ENCODE measurements around the gene ILKAP.

Gene ILKAP

DNA sequence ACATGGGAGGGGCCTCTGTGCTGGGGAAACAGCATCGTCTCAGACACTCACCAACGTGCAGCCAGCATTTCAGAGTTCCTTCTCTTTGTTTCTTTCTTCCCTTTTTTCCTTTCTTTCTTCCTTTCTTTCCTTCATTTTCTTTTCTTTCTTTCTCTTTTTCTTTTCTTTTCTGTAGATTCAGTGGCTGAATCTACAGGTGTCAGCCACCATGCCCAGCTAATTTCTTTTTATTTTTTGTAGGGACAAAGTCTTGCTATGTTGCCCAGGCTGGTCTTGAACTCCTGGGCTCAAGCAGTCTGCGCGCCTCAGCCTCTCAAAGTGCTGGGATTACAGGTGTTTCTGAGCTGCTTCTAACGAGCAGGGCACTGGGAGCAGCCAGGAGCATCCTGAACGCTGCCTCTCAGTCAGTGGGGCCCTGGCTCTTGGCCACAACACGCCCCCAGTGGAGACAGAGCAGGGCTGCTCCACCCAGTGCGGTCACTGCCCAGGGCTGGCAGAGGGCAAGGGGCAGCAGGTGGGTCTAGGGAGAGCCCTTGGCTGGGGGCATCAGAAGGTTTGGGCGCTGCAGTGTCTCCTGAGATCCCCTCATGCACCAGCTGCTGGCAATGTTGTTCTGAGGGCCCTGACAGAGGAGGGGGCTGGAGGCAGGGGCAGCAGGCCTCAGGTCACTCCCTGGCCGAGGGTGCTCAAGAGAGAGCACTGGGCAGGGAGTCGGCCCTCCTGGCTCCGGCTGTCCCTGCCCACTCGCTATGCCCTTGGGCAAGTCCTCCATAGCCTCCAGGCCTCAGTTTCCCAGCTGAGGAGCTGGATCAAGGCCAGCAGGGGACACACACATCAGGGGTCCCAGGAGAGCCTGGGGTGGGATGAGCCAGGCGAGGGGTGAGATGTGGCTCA, 69.7 kb downstream of the ILKAP start:
- no peak for DNase-seq

DNA sequence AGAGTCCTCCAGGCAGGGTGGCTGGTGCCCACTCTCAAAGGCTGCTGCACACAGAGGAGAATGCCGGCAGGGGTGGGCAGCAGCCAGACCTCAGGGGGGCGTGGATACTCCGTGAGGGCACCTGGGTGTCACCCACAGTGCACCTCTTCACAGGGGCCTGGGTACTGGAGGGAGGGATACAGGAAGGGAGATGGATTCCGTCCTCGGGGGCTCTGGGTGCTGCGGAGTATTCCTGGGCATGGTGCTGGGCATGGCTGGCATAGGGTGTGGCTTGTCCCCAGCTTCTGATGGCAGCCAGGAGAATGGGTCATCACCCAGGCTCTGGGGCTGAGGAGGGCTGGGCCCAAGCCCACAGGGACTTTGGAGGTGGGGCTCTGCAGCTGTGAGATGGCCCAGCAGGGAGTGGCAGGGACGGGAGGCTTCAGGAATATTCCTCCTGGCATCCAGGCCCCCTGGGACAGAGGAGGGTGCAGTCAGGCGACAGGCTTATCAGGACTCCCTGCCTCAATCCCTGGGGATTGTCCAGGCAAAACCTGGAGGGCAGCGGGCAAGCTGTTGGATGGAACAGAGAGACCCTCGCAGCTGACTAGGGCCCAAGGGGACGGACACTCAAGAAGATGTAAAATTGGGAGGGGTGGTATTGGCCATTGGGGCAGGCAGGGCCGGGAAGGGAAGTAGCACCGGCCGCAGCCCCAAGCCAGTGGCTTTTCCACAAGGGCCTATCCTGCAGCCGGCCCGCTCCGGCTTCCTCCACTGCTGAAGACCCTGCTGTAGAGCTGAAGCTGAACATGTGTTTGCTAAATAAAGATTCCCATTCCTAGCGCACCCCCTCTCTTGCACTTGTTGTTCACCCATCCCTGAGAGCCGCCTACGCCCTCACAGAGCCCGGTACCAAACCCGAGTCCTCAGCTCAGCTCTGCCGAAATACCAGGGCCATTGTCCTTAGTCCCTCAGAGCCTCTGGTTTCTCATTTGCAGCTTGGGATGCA, 70.7 kb downstream of the ILKAP start:
- no peak for DNase-seq

DNA sequence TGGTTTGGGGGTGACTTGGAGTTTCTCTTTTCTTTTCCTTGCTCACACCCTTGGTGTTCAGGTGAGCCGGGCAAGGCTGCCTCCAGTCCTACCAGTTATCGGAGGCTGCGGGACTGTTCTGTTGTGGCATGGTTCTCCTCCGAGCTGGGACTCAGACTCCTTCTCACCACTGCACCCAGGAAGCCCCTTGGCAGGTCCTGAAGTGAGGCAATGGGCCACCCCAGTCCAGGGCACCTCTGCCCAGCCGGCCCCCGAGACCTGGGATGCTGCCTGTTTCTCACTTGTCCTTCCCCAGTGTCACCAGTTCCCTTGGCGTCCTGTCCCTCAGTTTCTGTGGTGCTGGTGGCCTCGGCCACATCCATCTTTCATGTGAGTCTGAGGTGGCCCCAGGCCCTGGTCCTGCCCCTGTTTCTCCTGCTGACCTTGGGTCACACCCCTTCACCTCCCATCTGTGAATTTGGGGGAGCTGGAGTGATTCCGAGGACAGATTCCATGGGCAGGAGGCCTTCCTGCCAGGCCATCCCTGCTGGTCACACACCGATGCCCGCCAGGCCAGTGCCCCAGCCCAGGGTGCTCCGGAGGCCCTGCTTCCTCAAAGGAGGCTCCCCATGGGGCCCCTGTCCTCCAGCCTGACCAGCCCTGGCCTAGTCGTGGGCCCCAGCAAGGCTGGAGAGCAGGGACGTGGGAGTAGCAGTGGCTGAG, 71.6 kb downstream of the ILKAP start:
- DNase-seq, result no peak

DNA sequence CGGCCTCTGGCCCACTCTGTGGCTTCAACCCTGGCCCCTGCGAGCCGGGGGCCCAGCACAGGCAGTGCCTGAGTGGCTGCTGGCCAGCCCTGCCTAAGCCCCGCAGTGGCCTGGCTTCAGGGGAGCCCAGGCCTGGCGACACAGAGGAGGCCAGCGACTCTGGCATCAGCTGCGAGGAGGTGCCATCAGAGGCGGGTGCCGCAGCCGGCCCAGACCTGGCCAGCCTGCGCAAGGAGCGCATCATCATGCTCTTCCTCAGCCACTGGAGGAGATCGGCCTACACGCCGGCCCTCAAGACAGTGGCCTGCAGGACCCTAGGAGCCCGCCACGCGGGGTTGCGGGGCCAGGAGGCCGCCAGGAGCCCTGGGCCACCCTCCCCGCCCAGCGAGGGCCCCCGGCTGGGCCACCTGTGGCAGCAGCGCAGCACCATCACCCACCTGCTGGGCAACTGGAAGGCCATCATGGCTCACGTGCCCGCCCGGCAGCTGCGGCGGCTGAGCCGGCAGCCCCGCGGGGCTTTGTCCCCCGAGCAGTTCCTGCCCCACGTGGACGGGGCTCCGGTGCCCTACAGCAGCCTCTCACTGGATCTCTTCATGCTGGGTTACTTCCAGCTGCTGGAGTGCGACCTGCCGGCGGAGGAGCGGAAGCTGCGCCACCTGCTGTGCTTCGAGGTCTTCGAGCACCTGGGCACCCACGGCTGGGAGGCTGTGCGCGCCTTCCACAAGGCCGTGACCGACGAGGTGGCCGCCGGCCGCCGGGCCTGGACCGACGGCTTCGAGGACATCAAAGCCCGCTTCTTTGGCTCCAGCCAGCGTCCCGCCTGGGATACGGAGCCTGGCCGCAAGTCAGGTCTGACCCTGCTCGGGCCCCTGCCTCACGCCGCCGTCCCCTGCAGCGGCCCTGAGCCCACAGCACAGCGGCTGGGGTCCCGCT, 72.5 kb downstream of the ILKAP start:
- no peak for DNase-seq

DNA sequence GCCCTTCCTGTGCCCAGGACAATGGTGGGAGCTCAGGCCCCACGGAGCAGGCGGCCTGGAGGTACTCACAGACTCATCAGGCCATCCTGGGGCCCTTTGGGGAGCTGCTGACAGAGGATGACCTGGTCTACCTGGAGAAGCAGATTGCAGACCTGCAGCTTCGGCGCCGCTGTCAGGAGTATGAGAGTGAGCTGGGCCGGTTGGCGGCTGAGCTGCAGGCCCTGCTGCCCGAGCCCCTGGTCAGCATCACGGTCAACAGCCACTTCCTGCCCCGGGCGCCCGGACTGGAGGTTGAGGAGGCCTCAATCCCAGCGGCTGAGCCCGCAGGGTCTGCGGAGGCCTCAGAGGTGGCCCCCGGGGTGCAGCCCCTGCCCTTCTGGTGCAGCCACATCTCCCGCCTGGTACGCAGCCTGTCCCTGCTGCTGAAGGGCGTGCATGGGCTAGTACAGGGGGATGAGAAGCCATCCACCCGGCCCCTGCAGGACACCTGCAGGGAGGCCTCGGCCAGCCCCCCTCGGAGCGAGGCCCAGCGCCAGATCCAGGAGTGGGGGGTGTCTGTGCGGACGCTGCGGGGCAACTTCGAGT, 73.3 kb downstream of the ILKAP start:
- no peak for DNase-seq

DNA sequence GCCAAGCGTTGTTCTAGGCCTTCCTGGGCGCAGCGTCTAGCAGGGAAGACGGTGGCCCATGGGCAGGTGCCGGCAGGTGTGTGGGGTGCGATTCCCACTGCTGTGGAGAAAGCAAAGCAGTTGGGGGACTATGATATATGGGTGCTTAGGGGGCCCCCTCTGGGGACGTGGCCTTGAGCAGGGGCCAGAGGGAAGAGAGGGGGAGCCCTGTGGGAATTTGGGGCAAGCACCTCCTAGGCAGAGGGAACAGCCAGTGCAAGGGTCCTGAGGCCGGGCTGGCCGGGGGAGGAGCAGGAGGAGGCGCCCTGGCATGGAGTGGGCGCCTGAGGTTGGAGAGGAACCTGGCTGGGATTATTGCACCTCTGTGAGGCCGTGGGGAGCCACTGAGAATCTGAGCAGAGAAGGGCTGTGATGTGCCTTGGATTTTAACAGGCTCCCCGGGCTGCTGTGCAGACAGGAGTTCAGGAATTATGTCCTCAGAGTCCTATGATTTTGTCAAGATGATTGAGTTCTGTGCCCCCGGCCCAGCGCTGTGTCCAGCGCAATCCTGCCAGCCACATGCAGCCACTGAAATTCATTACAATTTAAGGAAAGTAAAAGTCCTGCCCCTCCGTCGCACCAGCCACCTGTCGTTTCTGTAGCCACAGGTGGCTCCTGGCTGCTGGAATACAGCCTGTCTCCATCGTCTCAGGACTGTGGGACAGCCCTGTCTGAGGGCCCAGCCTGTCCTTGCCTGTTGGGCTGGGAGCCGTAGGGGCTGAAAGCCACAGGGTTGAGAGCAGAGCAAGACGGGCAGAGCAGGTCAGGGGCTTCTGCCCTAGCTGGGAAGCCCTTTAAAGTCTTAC, 74.1 kb downstream of the ILKAP start:
- no peak for DNase-seq

DNA sequence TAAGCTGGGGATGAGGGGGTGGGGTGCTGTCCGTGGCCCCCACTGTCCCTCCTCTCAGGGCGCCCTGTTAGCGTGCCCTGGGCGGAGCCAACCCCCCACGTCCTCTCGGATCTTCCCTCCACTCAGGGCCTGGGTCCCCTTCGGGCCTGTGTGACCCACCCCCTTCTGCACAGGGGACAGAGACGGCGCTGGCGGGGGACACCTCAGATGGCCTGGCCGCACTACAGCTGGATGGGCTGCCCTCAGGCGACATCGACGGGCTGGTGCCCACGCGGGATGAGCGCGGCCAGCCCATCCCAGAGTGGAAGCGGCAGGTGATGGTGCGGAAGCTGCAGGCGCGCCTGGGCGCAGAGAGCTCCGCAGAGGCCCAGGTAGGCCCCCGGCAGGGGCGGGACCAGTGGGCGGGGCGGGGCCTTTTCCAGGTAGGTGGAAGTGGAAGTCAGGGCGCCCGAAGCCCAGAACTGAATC, 74.9 kb downstream of the ILKAP start:
- no peak for DNase-seq

DNA sequence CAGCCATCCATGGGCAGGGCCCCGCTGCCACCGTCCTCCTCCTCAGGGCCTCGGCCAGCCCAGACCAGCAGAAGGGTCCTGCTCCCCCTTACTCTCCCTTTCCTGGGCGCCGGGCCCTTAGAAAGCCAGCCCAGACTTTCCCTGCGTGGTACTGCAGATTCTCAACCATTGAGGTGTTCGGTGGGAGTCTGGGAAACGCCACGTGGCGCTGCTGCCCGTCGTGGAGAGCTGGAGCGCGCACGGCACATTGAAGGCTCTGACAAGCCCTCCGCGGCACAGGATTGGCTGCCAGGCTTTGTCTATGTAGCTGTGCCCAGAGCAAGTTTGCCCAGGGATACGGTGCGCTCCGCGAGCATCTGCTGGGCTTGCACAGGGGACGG, 75.4 kb downstream of the ILKAP start:
- DNase-seq, result no peak

DNA sequence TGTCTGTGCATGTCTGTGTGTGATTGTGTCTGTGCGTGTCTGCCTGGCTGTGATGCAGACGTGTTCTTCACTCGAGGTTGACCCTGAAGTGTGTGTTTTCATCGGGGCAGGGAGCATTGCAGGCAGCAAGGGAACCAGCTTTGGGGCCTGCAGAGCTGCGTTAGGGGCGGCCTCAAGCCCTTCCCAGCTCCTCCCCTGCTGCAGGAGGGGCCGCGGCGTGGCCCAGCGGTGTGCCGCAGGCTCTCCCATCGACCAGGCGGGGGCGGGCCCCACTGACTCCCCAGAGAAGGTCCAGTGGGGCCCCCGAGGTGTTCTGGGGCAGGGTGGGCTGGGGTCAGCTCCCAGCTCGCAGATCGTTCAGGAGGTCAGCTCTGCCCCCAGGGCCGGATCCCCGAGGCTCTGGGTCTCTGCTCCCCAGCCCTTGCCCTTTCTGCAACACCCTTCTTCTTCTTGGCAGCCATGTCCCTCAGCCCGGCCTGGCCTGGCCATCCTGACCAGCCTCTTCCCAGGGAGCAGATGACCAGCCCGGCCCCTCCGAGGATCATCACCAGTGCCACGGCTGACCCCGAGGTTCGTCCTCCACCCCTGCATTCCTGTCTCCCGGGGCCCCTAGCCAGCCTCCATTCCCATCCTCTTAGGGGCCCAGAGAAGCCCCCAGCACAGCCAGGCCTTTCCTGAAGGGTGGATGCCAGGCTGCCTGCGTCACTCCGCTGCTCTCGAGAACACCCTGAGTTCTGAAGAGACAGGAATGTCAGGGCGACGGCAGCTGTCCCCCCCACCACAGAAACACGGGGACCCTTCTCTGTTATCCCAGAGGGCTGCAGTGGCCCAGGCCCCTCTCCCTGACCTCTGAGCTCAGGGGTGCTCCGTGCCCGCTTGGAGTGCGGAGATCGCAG, 76.1 kb downstream of the ILKAP start:
- peak; percentile 62 for DNase-seq

DNA sequence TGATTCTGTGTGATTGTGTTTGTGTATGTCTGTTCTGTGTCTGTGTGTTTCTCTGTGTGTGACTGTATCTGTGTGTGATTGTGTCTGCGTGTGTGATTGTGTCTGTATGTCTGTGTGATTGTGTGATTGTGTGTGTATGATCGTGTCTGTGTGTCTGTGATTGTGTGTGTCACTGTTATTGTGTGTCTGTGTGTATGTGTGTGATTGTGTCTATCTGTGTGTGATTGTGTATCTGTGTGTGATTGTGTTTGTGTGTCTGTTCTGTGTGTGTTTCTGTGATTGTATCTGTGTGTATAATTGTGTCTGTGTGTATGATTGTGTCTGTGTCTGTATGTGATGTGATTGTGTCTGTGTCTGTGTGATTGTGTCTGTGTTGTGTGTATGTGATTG, 76.7 kb downstream of the ILKAP start:
- no peak for DNase-seq

DNA sequence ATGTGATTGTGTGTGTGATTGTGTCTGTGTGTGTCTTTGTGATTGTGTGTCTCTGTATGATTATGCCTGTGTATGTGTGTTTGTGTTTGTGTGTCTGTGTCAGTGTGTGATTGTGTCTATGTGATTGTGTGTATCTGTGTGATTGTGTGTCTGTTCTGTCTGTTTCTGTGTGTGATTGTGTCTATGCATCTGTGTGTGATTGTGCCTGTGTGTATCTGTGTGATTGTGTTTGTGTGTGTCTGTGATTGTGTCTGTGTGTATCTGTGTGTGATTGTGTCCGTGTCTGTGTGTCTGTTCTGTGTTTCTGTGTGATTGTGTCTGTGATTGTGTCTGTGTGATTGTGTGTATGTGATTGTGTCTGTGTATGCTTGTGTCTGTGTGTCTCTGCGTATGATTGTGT, 77.2 kb downstream of the ILKAP start:
- no peak for DNase-seq

DNA sequence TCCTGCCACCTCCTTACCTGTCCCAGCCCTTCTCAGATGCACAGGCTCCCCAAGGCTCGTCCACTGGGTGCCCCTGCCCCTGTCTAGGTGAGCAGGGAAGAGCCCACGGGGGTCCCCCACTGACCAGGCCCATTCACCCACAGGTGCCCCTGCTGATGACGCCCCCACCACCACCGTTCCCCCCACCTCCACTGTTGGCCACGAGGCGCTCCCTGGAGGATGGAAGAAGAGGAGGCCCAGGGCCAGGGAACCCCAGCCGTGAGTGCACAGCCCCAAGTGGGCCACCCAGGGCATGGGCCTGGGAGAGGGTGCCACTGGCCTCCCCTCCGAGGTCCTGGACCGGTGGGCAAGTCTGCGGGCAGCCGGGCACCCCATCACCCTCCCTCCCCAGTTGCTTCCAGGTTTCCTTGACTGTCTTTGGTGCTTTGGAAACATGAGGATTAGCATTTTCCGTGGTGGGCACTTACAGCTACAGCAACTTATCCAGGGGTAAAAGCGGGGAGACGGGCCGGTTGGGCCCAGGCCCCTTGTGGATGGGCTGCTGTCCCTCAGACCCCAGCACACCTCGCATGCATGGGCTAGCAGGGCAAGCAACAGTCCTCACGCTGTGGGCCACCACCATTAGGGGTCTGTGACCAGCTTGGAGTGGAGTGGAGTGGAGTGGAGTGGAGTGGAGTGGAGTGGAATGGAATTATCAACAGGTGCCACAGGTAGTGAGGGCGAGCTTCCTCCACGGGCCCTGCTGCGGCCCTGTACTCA, 78.2 kb downstream of the ILKAP start:
- no peak for DNase-seq

DNA sequence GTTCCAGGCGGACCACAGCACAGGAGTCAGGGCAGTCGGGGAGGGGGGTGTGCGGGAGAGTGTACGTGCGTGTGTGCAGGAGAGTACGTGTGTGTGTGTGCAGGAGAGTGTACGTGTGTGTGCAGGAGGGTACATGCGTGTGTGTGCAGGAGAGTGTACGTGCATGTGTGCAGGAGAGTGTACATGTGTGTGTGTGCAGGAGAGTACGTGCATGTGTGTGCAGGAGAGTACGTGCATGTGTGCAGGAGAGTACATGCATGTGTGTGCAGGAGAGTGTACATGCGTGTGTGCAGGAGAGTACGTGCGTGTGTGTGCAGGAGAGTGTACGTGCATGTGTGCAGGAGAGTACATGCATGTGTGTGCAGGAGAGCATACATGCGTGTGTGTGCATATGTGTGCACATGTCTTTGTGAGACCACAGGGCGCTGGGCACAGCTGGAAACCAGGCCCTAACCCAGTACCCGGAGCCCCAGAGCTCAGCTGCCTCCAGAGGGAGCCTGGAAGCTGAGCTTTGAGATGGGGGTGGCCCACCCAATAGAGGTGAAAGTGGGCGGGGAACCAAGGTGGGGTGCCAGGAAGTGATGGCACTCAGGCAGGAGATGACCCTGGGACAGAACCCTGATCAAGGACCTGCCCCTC, 78.9 kb downstream of the ILKAP start:
- DNase-seq, result no peak

DNA sequence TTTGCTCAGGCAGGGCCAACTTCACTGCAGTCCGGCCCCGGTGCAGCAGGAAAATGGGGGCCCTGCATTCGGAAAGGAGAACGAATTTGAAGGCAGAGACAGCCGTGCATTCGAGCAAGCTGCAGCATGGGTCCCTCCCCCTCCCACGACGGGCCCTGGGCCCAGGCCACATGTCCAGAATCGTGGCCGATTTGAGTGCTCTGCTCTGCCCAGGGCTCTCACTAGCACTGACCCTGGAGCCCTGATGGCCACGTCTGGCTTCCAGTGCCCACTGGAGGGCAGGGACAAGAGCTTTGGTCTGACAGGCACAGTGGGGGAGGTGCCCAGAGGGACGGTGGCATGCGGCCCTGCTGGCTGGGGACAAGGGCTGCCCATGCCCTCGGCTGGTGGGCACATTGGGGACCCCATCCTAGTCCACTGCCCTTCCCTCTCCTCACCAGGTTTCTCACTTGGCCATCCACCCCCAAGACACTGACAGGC, 79.5 kb downstream of the ILKAP start:
- DNase-seq, result no peak

DNA sequence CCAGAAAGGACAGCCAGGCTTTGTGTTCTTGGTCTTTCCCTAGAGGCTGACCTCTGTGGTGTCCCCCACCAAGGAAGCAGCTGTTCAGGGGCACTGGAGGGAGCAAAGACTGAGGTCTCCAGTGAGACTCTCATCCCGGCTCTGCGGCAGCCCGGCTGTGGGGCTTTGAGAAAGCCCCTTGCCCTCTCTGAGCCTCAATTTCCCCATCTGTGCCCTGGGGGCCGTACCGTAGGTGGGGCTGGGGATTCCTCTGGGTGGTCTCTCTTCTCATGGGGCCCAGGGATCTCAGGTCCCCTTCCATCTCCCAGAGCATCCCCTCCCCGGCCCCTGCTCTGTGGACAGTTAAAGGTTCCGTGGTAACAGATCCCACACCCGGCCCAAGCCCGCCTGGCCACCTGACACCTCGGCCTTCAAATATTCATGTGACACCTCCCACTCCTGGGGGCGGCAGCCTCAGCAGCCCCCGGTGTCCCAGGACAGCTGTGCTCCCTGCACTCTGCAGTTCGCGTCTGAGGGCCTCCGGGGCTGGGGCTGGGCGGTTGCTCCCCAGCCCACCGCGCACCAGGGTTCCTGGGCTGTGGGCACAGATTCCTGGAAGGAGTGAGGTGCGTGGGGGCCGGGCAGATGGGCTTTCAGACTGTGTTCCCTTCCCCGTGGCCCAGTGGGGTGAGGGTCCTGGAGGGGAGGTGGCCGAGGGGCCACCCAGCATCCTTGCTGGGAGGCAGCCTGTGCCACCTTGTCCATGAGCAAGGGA, 80.1 kb downstream of the ILKAP start:
- no peak for DNase-seq

DNA sequence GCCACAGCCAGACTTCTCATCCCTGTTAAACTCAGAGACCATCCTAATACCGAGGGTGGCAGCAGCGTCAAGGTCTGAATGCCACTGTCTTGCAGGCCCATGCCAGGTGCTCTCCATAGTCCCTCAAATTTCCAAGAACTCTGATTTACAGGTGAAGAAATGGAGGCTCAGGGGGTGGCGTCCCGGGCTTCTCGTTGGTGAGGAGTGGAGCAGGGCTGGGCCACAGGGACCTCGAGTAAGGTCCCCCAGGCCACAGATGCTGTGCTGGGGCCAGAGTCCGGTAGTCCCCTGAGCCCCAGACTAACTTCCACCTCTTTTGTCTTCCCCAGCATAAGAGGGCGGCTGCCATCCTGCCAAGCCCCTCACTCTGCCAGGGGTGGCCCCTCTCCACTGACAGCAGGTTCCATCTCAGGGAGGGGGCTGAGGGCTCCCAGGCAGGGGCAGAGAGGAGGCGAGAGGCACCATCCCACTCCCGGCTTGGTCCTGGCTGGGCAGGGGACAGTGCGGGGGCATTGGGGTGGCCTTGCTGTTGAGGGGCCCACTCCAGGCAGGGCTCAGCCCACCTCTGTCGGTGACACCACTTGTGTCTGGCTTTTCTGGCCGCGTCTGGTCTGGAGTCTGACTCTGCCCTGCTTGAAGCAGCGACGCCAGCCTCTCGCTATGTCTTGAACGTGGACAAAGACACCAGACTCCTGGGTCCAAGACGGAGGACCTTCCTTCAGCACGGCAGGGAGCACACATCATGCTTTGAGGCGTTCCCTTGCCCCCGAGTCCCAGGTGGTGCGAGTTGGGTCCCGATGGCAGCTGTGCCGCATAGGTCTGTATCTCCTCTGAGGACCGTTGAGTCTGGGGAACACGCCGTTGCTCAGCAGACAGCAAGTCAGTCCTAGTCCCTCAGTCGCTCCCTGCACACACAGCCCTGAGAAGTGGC, 80.9 kb downstream of the ILKAP start:
- no peak for DNase-seq
